ENCODE results near the gene CEL. TPM values are rescaled to one million over a fixed set of nuclear protein-coding genes. Genes with fewer than 3 reads are reported as not detected.
A peak's percentile ranks its signal among the peaks of the same experiment; 100 is the strongest.

Gene CEL
- total RNA-seq, 1 donor from 2014 or later: 3.4 TPM

- Histone ChIP-seq H3K79me2 (ENCODE audit: insufficient read depth, low read length) (peaks cover 69% of the 10 kb centered on the region), H3K36me3 (ENCODE audit: insufficient read depth, low read length) (peaks cover 1% of the 10 kb centered on the region), H3K4me3 (ENCODE audit: insufficient read depth, low read depth, low read length) (peak overlapping the region; percentile 87), H3K9ac (ENCODE audit: low read length) (peak overlapping the region; percentile 92), H3K9me3 (ENCODE audit: insufficient read depth, low read depth, low read length) (no peaks in the 10 kb centered on the region), H3K4me2 (ENCODE audit: low read length) (peak overlapping the region; percentile 84), H3K27me3 (ENCODE audit: insufficient read depth, low read length) (no peaks in the 10 kb centered on the region), H2AFZ (ENCODE audit: low read depth, low read length) (no peak overlapping the region), H4K20me1 (ENCODE audit: insufficient read depth, low read length) (peaks cover 46% of the 10 kb centered on the region), H3K4me1 (ENCODE audit: insufficient read depth, low read length) (peaks cover 6% of the 10 kb centered on the region), H3K27ac (ENCODE audit: low read depth, low read length) (no peak overlapping the region)
- Mint-ChIP-seq H3K4me3 (ENCODE audit: unreplicated experiment) (peak overlapping the region; percentile 97), H3K27me3 (ENCODE audit: low read depth, unreplicated experiment) (peaks cover under 1% of the 10 kb centered on the region), H3K9me3 (ENCODE audit: unreplicated experiment) (peaks cover 2% of the 10 kb centered on the region), H3K4me1 (ENCODE audit: low read depth, unreplicated experiment) (peaks cover 12% of the 10 kb centered on the region), H3K27ac (ENCODE audit: unreplicated experiment) (peak overlapping the region; percentile 99), H3K36me3 (ENCODE audit: low read depth, unreplicated experiment) (peaks cover 13% of the 10 kb centered on the region)
- no peak for DNase-seq (ENCODE audit: low read depth)
- FAIRE-seq: no peak
- TF ChIP-seq EZH2 (IDR thresholded peaks at IDR 0.05; ENCODE audit: insufficient read depth, low read length): no peak
Observed at GRCh38 chr9:133031496-133031911, 30.3 kb upstream of the CEL start.

DNA sequence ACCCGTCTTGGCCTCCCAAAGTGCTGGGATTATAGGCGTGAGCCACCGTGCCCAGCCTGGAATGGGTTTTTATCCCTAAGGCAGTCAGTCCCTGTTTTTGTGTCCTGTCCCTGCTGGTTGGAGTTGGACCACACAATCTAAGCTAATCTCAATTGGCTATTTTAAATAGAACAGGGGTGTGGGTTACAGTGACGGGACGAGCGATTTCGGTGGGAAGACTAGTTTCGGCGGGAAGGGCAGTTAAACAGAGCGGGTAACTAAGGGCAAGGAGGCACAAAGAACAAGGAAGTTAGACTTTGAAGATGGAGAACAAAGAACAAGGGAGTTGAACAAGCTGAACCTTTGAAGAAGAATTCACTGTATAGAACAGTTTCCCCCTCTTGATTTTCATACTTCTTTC, 29.6 kb upstream of the CEL start:
- H3K4me1 ChIP-seq (ENCODE audit: insufficient read depth, low read length): peaks cover 6% of the 10 kb centered on the region
- no peak for TF ChIP-seq CTCF (IDR thresholded peaks at IDR 0.05; ENCODE audit: insufficient read depth, low read depth, low read length)
- TF ChIP-seq EZH2 (IDR thresholded peaks at IDR 0.05; ENCODE audit: insufficient read depth, low read length): no peak
- peaks cover 13% of the 10 kb centered on the region for H3K36me3 Mint-ChIP-seq (ENCODE audit: low read depth, unreplicated experiment)
- FAIRE-seq (no peak), DNase-seq (ENCODE audit: low read depth) (no peak)
- peak overlapping the region; percentile 97 for H3K4me3 Mint-ChIP-seq (ENCODE audit: unreplicated experiment)
- no peaks in the 10 kb centered on the region for H3K9me3 ChIP-seq (ENCODE audit: insufficient read depth, low read depth, low read length)
- H3K27me3 ChIP-seq (ENCODE audit: insufficient read depth, low read length): no peaks in the 10 kb centered on the region
- peaks cover 2% of the 10 kb centered on the region for H3K9me3 Mint-ChIP-seq (ENCODE audit: unreplicated experiment)
- no peak overlapping the region for H3K27ac ChIP-seq (ENCODE audit: low read depth, low read length)
- peaks cover 12% of the 10 kb centered on the region for H3K4me1 Mint-ChIP-seq (ENCODE audit: low read depth, unreplicated experiment)
- H4K20me1 ChIP-seq (ENCODE audit: insufficient read depth, low read length): peaks cover 53% of the 10 kb centered on the region
- no peaks in the 10 kb centered on the region for H3K27me3 Mint-ChIP-seq (ENCODE audit: low read depth, unreplicated experiment)
- no peak overlapping the region for H3K27ac Mint-ChIP-seq (ENCODE audit: unreplicated experiment)
- no peak overlapping the region for H3K4me3 ChIP-seq (ENCODE audit: insufficient read depth, low read depth, low read length)
- H3K36me3 ChIP-seq (ENCODE audit: insufficient read depth, low read length): peaks cover 5% of the 10 kb centered on the region
- H3K4me2 ChIP-seq (ENCODE audit: low read length): peak overlapping the region; percentile 84
- no peak overlapping the region for H2AFZ ChIP-seq (ENCODE audit: low read depth, low read length)
- no peak overlapping the region for H3K9ac ChIP-seq (ENCODE audit: low read length)
- peaks cover 75% of the 10 kb centered on the region for H3K79me2 ChIP-seq (ENCODE audit: insufficient read depth, low read length)

GRCh38 chr9:133035669-133036068, 26.1 kb upstream of the CEL start:
- peaks cover 5% of the 10 kb centered on the region for H3K36me3 ChIP-seq (ENCODE audit: insufficient read depth, low read length)
- H3K27ac ChIP-seq (ENCODE audit: low read depth, low read length): no peak overlapping the region
- peaks cover 11% of the 10 kb centered on the region for H3K4me1 Mint-ChIP-seq (ENCODE audit: low read depth, unreplicated experiment)
- no peaks in the 10 kb centered on the region for H3K4me1 ChIP-seq (ENCODE audit: insufficient read depth, low read length)
- H3K27me3 Mint-ChIP-seq (ENCODE audit: low read depth, unreplicated experiment): no peaks in the 10 kb centered on the region
- no peaks in the 10 kb centered on the region for H3K27me3 ChIP-seq (ENCODE audit: insufficient read depth, low read length)
- no peak overlapping the region for H3K27ac Mint-ChIP-seq (ENCODE audit: unreplicated experiment)
- TF ChIP-seq CTCF (IDR thresholded peaks at IDR 0.05; ENCODE audit: insufficient read depth, low read depth, low read length): no peak
- no peak for TF ChIP-seq EZH2 (IDR thresholded peaks at IDR 0.05; ENCODE audit: insufficient read depth, low read length)
- peaks cover 85% of the 10 kb centered on the region for H4K20me1 ChIP-seq (ENCODE audit: insufficient read depth, low read length)
- H3K36me3 Mint-ChIP-seq (ENCODE audit: low read depth, unreplicated experiment): peaks cover 17% of the 10 kb centered on the region
- FAIRE-seq (no peak), DNase-seq (ENCODE audit: low read depth) (peak; percentile 3)
- H3K4me2 ChIP-seq (ENCODE audit: low read length): no peak overlapping the region
- H3K9ac ChIP-seq (ENCODE audit: low read length): no peak overlapping the region
- no peaks in the 10 kb centered on the region for H3K9me3 ChIP-seq (ENCODE audit: insufficient read depth, low read depth, low read length)
- no peak overlapping the region for H3K4me3 ChIP-seq (ENCODE audit: insufficient read depth, low read depth, low read length)
- H2AFZ ChIP-seq (ENCODE audit: low read depth, low read length): no peak overlapping the region
- H3K4me3 Mint-ChIP-seq (ENCODE audit: unreplicated experiment): no peak overlapping the region
- H3K9me3 Mint-ChIP-seq (ENCODE audit: unreplicated experiment): peaks cover 2% of the 10 kb centered on the region
- peaks cover 97% of the 10 kb centered on the region for H3K79me2 ChIP-seq (ENCODE audit: insufficient read depth, low read length)
